B cell (primary cell): ENCODE data around the gene WFDC2.

Source experiments
- EZH2 ChIP-seq: IDR thresholded peaks from 2 replicates; pipeline ENCODE4 v1.6.1; 2012; ENCODE audit warnings: borderline replicate concordance, low read depth, mild to moderate bottlenecking, moderate library complexity, low read length; ENCODE audit not compliant: insufficient read depth, poor library complexity, severe bottlenecking
- TF ChIP-seq, protein P1 (sequence below): fragments of 200-600 bp; IDR thresholded peaks from one replicate; pipeline ENCODE4 v1.8.0; 2022; ENCODE audit warnings: antibody characterized with exemption, mild to moderate bottlenecking

DNA sequence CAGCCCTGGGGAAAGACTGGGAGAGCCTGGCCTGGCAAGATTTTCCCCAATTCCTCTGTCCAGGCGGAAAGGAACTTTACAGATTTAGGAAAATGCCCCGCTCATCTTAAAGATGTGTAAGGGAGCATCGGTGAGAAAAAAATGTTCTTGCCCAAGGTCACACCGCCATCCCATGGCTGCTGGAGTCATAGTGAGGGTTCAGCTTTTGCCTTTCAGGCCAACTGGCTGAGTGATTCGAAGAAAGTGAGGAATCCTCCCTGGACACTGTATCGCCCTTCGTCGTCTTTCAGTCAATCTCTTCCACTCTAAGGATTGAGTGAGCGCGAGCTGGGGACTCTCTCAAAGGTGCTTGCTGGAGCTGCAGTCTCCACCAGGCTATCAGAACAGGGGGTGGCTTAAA is 1.4 kb downstream of the WFDC2 start:
- no peak for TF ChIP-seq EZH2
- TF ChIP-seq, protein P1, sequence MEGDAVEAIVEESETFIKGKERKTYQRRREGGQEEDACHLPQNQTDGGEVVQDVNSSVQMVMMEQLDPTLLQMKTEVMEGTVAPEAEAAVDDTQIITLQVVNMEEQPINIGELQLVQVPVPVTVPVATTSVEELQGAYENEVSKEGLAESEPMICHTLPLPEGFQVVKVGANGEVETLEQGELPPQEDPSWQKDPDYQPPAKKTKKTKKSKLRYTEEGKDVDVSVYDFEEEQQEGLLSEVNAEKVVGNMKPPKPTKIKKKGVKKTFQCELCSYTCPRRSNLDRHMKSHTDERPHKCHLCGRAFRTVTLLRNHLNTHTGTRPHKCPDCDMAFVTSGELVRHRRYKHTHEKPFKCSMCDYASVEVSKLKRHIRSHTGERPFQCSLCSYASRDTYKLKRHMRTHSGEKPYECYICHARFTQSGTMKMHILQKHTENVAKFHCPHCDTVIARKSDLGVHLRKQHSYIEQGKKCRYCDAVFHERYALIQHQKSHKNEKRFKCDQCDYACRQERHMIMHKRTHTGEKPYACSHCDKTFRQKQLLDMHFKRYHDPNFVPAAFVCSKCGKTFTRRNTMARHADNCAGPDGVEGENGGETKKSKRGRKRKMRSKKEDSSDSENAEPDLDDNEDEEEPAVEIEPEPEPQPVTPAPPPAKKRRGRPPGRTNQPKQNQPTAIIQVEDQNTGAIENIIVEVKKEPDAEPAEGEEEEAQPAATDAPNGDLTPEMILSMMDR, result no peak
